Esophagus squamous epithelium (tissue), 5 donors: Measurements from ENCODE around the gene PTPRN2. TPM values are rescaled to one million over a fixed set of nuclear protein-coding genes. Genes with fewer than 3 reads are reported as not detected.
"Not testable (repeated sequence)": the region's sequence is repeated elsewhere in the genome, so short reads cannot be mapped to it uniquely, and the experiment has no call there.

ENCODE experiments used
- DNase-seq: peaks from one replicate; lab custom pipeline; 2025; lab: John Stamatoyannopoulos, UW
- H3K27ac ChIP-seq, 4 donors: fragments of 200-600 bp; sonication (generic); one replicate each; pipeline ENCODE4 v1.5.1; 2016 to 2019; ENCODE audit warnings: mild to moderate bottlenecking in 1 of 4
- H3K27me3 ChIP-seq, 4 donors: fragments of 200-600 bp; sonication (generic); 1 replicate in 3 of 4; 2 replicates in 1 of 4; pipeline versions ENCODE4 v1.5.1 to v1.6.0; 2017 to 2021; ENCODE audit warnings: antibody characterized with exemption in 1 of 4
- H3K36me3 ChIP-seq, 3 donors: fragments of 200-600 bp; sonication (generic); one replicate each; pipeline ENCODE4 v1.5.1; 2016 to 2019
- H3K4me1 ChIP-seq, 3 donors: fragments of 200-600 bp; sonication (generic); one replicate each; pipeline ENCODE4 v1.5.1; 2017 to 2019
- H3K4me3 ChIP-seq, 4 donors: fragments of 200-600 bp; sonication (generic); 1 replicate in 3 of 4; 2 replicates in 1 of 4; pipeline ENCODE4 v1.5.1; 2016 to 2019; ENCODE audit warnings: mild to moderate bottlenecking in 2 of 4, moderate library complexity in 1 of 4
- H3K9me3 ChIP-seq, 3 donors: fragments of 200-600 bp; sonication (generic); one replicate each; pipeline ENCODE4 v1.5.1; 2016 to 2019
- POLR2A ChIP-seq, 4 donors: fragments of 450-650 bp; IDR thresholded peaks; one replicate each; pipeline ENCODE4 v1.6.1; 2017; ENCODE audit warnings: antibody characterized with exemption in 4 of 4, mild to moderate bottlenecking in 4 of 4, moderate library complexity in 3 of 4
- WGBS, 2 donors: methylation state at CpG; one replicate each; pipeline ENCODE4 v1.1.5; 2018; 5-methylcytosine and 5-hydroxymethylcytosine counted together
- intact Hi-C: fragments of 100-400 bp; cut with DNase I; formaldehyde crosslinking; loops from one replicate; pipeline ENCODE4 v1.15.0; 2022
- total RNA-seq, 4 donors: library from RNA; depleted of rRNA; stranded (reverse); fragments of >200 nt; gene quantifications; one replicate each; pipeline ENCODE4 v1.1.0, GENCODE V29; 2016
- TF ChIP-seq, protein P1 (sequence below), 6 experiments: fragments of 450-650 bp in 4 of 6; fragments of 200-600 bp in 2 of 6; sonication (generic) in 2 of 6; IDR thresholded peaks; one replicate each; pipeline ENCODE4 v1.5.1; 2016 to 2019; ENCODE audit warnings: antibody characterized with exemption in 6 of 6, mild to moderate bottlenecking in 4 of 6, moderate library complexity in 4 of 6
- donor health status: DM: yes; HTN: yes; CAD: no.

Gene PTPRN2
- total RNA-seq, 4 donors from 2014 or later = 0.38 to 2.7 (median 1.0) TPM

DNA sequence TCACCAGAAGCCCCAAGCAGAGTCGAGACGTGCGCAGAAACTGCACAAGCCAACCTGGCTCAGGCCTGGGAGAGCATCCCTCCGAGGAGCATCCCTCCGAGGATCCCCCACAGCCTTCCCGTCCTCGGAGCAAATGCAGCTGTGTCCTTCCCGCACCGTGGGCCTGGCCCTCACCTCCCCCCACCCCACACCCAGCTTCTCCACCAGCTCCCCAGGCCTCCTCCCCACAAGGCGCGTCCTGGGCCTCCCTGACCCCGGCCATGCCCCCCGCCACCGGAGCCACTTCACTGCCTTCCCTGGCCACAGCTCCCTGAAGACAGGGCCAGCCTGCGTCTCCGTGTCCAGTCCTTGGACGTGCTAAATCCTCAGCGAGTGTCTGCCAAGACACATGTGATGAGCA is 60.6 kb downstream of the PTPRN2 start:
- DNase-seq = no peak
- H3K4me1 ChIP-seq = no peaks in the 10 kb centered on the region
- H3K9me3 ChIP-seq = no peaks in the 10 kb centered on the region
- no peak overlapping the region for H3K4me3 ChIP-seq
- no peaks in the 10 kb centered on the region for H3K36me3 ChIP-seq
- intact Hi-C loops = no loop called here
- 91 to 92% methylated on average over 5 to 7 of the region's 18 CpGs for WGBS, 2 donors
- H3K27me3 ChIP-seq = peaks cover 0 to 29% (median 0%) of the 10 kb centered on the region in 4 donors
- TF ChIP-seq, protein P1, sequence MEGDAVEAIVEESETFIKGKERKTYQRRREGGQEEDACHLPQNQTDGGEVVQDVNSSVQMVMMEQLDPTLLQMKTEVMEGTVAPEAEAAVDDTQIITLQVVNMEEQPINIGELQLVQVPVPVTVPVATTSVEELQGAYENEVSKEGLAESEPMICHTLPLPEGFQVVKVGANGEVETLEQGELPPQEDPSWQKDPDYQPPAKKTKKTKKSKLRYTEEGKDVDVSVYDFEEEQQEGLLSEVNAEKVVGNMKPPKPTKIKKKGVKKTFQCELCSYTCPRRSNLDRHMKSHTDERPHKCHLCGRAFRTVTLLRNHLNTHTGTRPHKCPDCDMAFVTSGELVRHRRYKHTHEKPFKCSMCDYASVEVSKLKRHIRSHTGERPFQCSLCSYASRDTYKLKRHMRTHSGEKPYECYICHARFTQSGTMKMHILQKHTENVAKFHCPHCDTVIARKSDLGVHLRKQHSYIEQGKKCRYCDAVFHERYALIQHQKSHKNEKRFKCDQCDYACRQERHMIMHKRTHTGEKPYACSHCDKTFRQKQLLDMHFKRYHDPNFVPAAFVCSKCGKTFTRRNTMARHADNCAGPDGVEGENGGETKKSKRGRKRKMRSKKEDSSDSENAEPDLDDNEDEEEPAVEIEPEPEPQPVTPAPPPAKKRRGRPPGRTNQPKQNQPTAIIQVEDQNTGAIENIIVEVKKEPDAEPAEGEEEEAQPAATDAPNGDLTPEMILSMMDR (IDR thresholded peaks at IDR 0.05) = no peak
- TF ChIP-seq POLR2A (IDR thresholded peaks at IDR 0.05) = no peak
- H3K27ac ChIP-seq = no peak overlapping the region

DNA sequence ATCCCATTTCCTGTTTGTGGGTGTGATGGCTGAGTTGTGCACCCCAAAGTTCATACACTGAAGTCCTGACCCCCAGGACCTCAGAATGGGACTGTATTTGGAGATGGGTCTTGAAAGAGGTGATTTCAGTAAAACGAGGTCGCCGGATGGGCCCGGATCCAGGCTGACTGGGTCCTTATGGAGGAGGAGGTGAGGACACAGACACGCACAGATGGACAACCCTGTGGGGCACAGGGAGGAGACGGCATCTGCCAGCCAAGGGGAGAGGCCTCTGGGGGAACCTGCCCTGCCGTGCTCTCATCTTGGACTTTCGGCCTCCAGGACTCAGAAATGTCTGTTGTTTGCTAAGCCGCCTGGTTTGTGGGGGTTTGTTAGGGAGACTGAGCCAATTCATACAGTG is 61.1 kb downstream of the PTPRN2 start:
- no peaks in the 10 kb centered on the region for H3K9me3 ChIP-seq
- intact Hi-C loops = no loop called here
- TF ChIP-seq, protein P1 (IDR thresholded peaks at IDR 0.05) = no peak
- TF ChIP-seq POLR2A (IDR thresholded peaks at IDR 0.05) = no peak
- no peak for DNase-seq
- H3K27me3 ChIP-seq = peaks cover 0 to 24% (median 0%) of the 10 kb centered on the region in 4 donors
- WGBS, 2 donors = 87 to 94% methylated on average over 4 to 9 of the region's 9 CpGs
- H3K27ac ChIP-seq = no peak overlapping the region
- H3K4me1 ChIP-seq = no peaks in the 10 kb centered on the region
- H3K4me3 ChIP-seq = no peak overlapping the region
- H3K36me3 ChIP-seq = no peaks in the 10 kb centered on the region

DNA sequence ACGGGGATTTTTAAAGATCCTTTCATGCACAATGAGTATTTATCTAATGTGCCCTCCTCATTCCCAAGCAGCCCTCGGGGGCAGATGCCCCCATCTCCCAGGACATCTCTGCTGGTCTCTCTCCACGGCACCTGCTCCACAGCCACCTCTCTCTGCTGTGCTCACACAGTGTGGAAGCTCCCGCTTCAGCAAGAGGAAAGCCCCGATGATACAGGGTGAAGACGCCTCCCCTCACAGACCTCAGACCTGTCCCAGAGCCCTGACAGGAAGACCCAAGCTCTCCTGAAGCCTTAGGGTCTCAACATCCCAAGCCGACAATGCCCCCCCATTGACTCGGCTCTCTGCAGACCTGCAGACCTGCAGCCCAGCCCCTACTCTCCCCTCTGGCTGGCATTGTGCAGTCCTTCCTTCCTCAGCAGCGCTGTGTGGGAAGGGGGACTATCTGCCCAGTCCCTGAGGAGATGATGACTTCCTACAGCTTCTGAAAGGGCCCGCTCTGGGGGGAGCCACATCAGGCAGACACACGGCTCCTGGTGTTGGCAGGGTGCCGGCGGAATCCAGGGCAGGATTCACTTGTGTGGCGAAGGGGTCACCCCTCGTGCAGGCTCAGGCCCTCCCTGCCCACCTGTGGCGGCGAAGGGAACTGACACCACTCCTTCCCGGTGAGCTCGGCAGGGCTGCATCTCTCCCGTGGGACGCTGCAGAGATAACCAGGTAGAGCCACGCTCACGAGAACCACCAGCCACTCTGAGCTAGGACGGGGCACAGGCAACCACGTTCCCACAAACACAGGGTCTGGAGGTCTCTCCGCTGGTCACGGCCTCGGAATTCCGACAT is 61.8 kb downstream of the PTPRN2 start:
- TF ChIP-seq, protein P1 (IDR thresholded peaks at IDR 0.05) = no peak
- TF ChIP-seq POLR2A (IDR thresholded peaks at IDR 0.05) = no peak
- 80% methylated on average over 11 of the region's 29 CpGs for WGBS, 2 donors

DNA sequence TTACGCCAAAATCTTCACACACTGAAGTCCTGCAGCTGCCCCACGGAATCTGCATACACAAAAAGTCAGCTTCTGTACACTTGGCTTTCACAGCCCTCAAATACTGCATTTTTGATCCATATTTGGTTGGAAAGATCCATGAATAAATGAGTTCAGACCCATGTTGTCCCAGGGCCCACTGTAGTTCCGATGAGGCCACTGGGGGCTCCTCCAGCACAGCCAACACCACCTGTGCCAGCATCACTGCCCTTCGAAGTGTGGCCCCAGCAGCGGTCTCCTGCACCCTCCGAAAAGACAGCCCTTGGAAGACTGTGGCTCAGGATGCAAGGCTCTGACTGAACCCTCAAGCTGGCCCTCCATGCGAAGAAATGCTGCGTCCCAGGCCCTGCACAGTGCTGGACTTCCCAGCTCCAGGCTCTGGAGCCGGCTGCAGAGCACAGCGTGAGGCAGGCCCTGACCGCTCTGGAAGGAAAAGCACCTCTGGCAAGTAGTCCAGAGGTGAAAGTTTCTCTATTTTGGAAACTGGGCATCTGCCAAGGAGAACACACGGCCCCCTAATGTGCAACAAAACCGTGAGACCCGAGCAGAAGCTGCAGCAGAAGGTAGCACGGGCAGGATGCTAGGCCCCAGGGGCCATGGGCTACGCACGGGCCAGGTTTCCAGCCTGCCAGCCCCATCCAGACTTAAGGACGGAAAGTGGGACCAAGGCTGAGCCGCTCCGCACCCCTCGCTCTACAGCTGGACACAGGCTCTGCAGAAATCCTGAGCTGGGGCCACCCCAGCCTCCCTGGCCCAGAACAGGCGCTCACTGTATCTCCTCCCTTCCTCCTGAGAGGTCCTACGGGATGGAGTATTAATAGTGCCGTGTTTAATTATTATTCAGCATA is 62.6 kb downstream of the PTPRN2 start:
- H3K27me3 ChIP-seq = peaks cover 0 to 18% (median 0%) of the 10 kb centered on the region in 4 donors

More for the DNA sequence above, 61.8 kb downstream of the PTPRN2 start:
- no peak overlapping the region for H3K27ac ChIP-seq
- no peaks in the 10 kb centered on the region for H3K4me1 ChIP-seq
- DNase-seq = no peak
- intact Hi-C loops = no loop called here
- no peaks in the 10 kb centered on the region for H3K36me3 ChIP-seq
- no peak overlapping the region for H3K4me3 ChIP-seq
- H3K9me3 ChIP-seq = no peaks in the 10 kb centered on the region
- H3K27me3 ChIP-seq = peaks cover 0 to 18% (median 0%) of the 10 kb centered on the region in 4 donors

DNA sequence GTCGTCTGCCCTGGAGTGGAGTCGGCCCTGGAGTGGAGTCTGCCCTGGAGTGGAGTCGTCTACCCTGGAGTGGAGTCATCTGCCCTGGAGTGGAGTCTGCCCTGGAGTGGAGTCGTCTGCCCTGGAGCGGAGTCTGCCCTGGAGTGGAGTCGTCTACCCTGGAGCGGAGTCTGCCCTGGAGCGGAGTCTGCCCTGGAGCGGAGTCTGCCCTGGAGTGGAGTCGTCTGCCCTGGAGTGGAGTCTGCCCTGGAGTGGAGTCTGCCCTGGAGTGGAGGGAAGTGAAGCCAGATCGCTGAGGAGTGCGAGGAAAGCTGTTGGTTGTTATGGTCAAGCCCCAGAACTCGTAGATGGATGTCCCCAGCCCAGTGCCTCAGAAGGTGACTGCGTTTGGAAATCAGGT is 63.3 kb downstream of the PTPRN2 start:
- H3K27ac ChIP-seq, DNase-seq, intact Hi-C loops, H3K36me3 ChIP-seq, H3K4me1 ChIP-seq, H3K4me3 ChIP-seq, H3K9me3 ChIP-seq: not testable (repeated sequence)
- 58% methylated on average over 2 of the region's 14 CpGs; no CpG with 5 or more reads in 1 of the 2 donors for WGBS, 2 donors
- peaks cover 0 to 22% (median 0%) of the 10 kb centered on the region in 4 donors for H3K27me3 ChIP-seq

More for the DNA sequence above, 62.6 kb downstream of the PTPRN2 start:
- H3K27ac ChIP-seq = no peak overlapping the region
- H3K36me3 ChIP-seq = no peaks in the 10 kb centered on the region
- H3K4me1 ChIP-seq = no peaks in the 10 kb centered on the region
- no peak overlapping the region for H3K4me3 ChIP-seq
- no peak for DNase-seq
- intact Hi-C loops = no loop called here
- WGBS, 2 donors = 69 to 79% methylated on average over 9 to 14 of the region's 24 CpGs
- no peaks in the 10 kb centered on the region for H3K9me3 ChIP-seq
- no peak for TF ChIP-seq POLR2A (IDR thresholded peaks at IDR 0.05)
- TF ChIP-seq, protein P1 (IDR thresholded peaks at IDR 0.05) = no peak

DNA sequence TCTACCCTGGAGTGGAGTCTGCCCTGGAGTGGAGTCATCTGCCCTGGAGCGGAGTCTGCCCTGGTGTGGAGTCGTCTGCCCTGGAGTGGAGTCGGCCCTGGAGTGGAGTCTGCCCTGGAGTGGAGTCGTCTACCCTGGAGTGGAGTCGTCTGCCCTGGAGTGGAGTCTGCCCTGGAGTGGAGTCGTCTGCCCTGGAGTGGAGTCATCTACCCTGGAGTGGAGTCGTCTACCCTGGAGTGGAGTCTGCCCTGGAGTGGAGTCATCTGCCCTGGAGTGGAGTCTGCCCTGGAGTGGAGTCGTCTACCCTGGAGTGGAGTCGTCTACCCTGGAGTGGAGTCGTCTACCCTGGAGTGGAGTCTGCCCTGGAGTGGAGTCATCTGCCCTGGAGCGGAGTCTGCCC is 63.7 kb downstream of the PTPRN2 start:
- intact Hi-C loops, H3K27ac ChIP-seq: not testable (repeated sequence)
- no CpG with 5 or more reads among the region's 11 CpGs for WGBS, 2 donors

DNA sequence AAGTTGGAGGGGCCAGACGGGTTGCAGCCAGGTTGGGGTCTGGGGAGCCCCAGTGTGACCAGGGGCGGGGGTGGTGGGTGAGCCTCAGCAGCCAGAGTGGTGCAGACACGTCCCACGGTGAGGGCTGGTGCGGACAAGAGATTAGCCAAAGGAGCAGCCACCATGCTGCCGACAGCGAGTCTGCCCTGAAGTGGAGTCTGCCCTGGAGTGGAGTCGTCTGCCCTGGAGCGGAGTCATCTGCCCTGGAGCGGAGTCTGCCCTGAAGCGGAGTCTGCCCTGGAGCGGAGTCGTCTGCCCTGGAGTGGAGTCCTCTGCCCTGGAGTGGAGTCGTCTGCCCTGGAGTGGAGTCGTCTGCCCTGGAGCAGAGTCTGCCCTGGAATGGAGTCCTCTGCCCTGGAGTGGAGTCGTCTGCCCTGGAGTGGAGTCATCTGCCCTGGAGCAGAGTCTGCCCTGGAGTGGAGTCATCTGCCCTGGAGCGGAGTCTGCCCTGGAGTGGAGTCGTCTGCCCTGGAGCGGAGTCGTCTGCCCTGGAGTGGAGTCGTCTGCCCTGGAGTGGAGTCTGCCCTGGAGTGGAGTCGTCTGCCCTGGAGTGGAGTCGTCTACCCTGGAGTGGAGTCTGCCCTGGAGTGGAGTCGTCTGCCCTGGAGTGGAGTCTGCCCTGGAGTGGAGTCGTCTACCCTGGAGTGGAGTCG is 64.3 kb downstream of the PTPRN2 start:
- H3K9me3 ChIP-seq, H3K4me3 ChIP-seq, intact Hi-C loops, H3K36me3 ChIP-seq, DNase-seq, H3K4me1 ChIP-seq, H3K27ac ChIP-seq: not testable (repeated sequence)
- peaks cover 0 to 28% (median 0%) of the 10 kb centered on the region in 4 donors for H3K27me3 ChIP-seq
- WGBS, 2 donors = 83 to 100% methylated on average over 3 to 5 of the region's 26 CpGs

More for the DNA sequence above, 63.7 kb downstream of the PTPRN2 start:
- H3K9me3 ChIP-seq, DNase-seq, H3K36me3 ChIP-seq, H3K4me1 ChIP-seq, H3K4me3 ChIP-seq: not testable (repeated sequence)
- peaks cover 0 to 25% (median 0%) of the 10 kb centered on the region in 4 donors for H3K27me3 ChIP-seq

DNA sequence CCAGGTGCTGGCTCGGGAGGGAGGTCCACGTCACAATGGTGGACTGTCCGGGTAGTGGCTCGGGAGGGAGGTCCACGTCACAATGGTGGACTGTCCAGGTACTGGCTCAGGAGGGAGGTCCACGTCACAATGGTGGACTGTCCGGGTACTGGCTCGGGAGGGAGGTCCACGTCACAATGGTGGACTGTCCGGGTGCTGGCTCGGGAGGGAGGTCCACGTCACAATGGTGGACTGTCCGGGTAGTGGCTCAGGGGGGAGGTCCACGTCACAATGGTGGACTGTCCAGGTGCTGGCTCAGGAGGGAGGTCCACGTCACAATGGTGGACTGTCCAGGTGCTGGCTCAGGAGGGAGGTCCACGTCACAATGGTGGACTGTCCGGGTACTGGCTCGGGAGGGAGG is 65.8 kb downstream of the PTPRN2 start:
- H3K9me3 ChIP-seq, H3K4me1 ChIP-seq, H3K27ac ChIP-seq, DNase-seq, intact Hi-C loops, H3K4me3 ChIP-seq, H3K36me3 ChIP-seq: not testable (repeated sequence)
- H3K27me3 ChIP-seq = peaks cover 0 to 35% (median 0%) of the 10 kb centered on the region in 4 donors
- WGBS, 2 donors = 76 to 86% methylated on average over 9 to 10 of the region's 18 CpGs
